ENCODE data around the gene HSPBAP1. TPM values are rescaled to one million over a fixed set of nuclear protein-coding genes. Genes with fewer than 3 reads are reported as not detected.
A peak's percentile ranks its signal among the peaks of the same experiment; 100 is the strongest.

HSPBAP1 gene
- total RNA-seq (2021) (8.2 and 8.7 TPM in 2 replicates), Bru-seq, nascent RNA (percentile 68 among the genes with signal in this experiment), BruChase-seq, experiment 1, labeled RNA remaining after a 2-hour chase (percentile 67 among the genes with signal in this experiment), BruChase-seq, experiment 2, labeled RNA remaining after a 6-hour chase (percentile 57 among the genes with signal in this experiment)
- long read RNA-seq, transcript HSPBAP1-201 (8 exons, 1,953 nt) = major isoform, 7 of 16 reads
- long read RNA-seq, partial matches to known transcripts = 3 of 16 reads
- long read RNA-seq, other reads (novel, unspliced or antisense) = 5 of 16 reads

- Histone ChIP-seq H3K4me1 (ENCODE audit: insufficient read depth, low read length, poor library complexity, severe bottlenecking) (peaks cover 6% of the 10 kb centered on the region), H3K9me3 (ENCODE audit: low read depth, low read length, poor library complexity, severe bottlenecking) (no peaks in the 10 kb centered on the region), H3K27me3 (replicated peaks; ENCODE audit: insufficient read depth, low read depth, low read length, poor library complexity) (no peaks in the 10 kb centered on the region), H3K36me3 (ENCODE audit: insufficient read depth, low read length, poor library complexity, severe bottlenecking) (no peaks in the 10 kb centered on the region), H3K27ac (ENCODE audit: low read depth, low read length, poor library complexity, severe bottlenecking) (peak within 1 kb of the TSS; percentile 78), H3K4me3 (ENCODE audit: low read depth, low read length, poor library complexity, severe bottlenecking) (peak within 1 kb of the TSS; percentile 86)
- no peak for TF ChIP-seq EZH2 (IDR thresholded peaks at IDR 0.05; ENCODE audit: borderline replicate concordance, low read depth, low read length, poor library complexity, severe bottlenecking)
- no peak for TF ChIP-seq CTCF (conservative IDR thresholded peaks at IDR 0.05; ENCODE audit: low read depth, low read length)
- CTCF ChIA-PET = no interaction called here
- peak; percentile 93 for DNase-seq (ENCODE audit: low spot score)
- BruUV-seq (replicated peaks) = no TSS peak
- intact Hi-C loops (cut with micrococcal nuclease; ENCODE audit: unreplicated experiment) = loop anchor here (1.0 kb wide), 1 partner anchor 410 kb away; the partner anchor contains the start of gene MIX23
- POLR2A ChIA-PET (ENCODE audit: low non-redundant PET) = no interaction called here
Observed at GRCh38 chr3:122793568-122794416, at the start of gene HSPBAP1. TSS of gene HSPBAP1 (minus strand) at chr3:122793831. CDS start at chr3:122793680, 151 bp downstream.

- Histone ChIP-seq H3K36me3 (ENCODE audit: insufficient read depth, low read length, poor library complexity, severe bottlenecking) (no peaks in the 10 kb centered on the region), H3K9me3 (ENCODE audit: low read depth, low read length, poor library complexity, severe bottlenecking) (no peaks in the 10 kb centered on the region), H3K4me3 (ENCODE audit: low read depth, low read length, poor library complexity, severe bottlenecking) (no peak overlapping the region), H3K4me1 (ENCODE audit: insufficient read depth, low read length, poor library complexity, severe bottlenecking) (no peaks in the 10 kb centered on the region), H3K27ac (ENCODE audit: low read depth, low read length, poor library complexity, severe bottlenecking) (no peak overlapping the region), H3K27me3 (replicated peaks; ENCODE audit: insufficient read depth, low read depth, low read length, poor library complexity) (no peaks in the 10 kb centered on the region)
- BruUV-seq (replicated peaks) = no TSS peak
- intact Hi-C loops (cut with micrococcal nuclease; ENCODE audit: unreplicated experiment) = no loop called here
- CTCF ChIA-PET = no interaction called here
- DNase-seq (ENCODE audit: low spot score) = no peak
- TF ChIP-seq EZH2 (IDR thresholded peaks at IDR 0.05; ENCODE audit: borderline replicate concordance, low read depth, low read length, poor library complexity, severe bottlenecking) (no peak), CTCF (conservative IDR thresholded peaks at IDR 0.05; ENCODE audit: low read depth, low read length) (no peak)
- POLR2A ChIA-PET (ENCODE audit: low non-redundant PET) = no interaction called here
Observed at GRCh38 chr3:122835590-122835989, 42.0 kb upstream of the HSPBAP1 start.

GRCh38 chr3:122828281-122828680, 34.6 kb upstream of the HSPBAP1 start:
- no peaks in the 10 kb centered on the region for H3K9me3 ChIP-seq (ENCODE audit: low read depth, low read length, poor library complexity, severe bottlenecking)
- CTCF ChIA-PET = no interaction called here
- H3K4me3 ChIP-seq (ENCODE audit: low read depth, low read length, poor library complexity, severe bottlenecking) = no peak overlapping the region
- BruUV-seq (replicated peaks) = no TSS peak
- no peaks in the 10 kb centered on the region for H3K27me3 ChIP-seq (replicated peaks; ENCODE audit: insufficient read depth, low read depth, low read length, poor library complexity)
- intact Hi-C loops (cut with micrococcal nuclease; ENCODE audit: unreplicated experiment) = no loop called here
- no peak for DNase-seq (ENCODE audit: low spot score)
- no peak overlapping the region for H3K27ac ChIP-seq (ENCODE audit: low read depth, low read length, poor library complexity, severe bottlenecking)
- POLR2A ChIA-PET (ENCODE audit: low non-redundant PET) = no interaction called here
- no peaks in the 10 kb centered on the region for H3K36me3 ChIP-seq (ENCODE audit: insufficient read depth, low read length, poor library complexity, severe bottlenecking)
- no peaks in the 10 kb centered on the region for H3K4me1 ChIP-seq (ENCODE audit: insufficient read depth, low read length, poor library complexity, severe bottlenecking)
- TF ChIP-seq CTCF (conservative IDR thresholded peaks at IDR 0.05; ENCODE audit: low read depth, low read length) (no peak), EZH2 (IDR thresholded peaks at IDR 0.05; ENCODE audit: borderline replicate concordance, low read depth, low read length, poor library complexity, severe bottlenecking) (no peak)
